Activated CD4-positive, alpha-beta T cell treated with anti-CD3 and anti-CD28 coated beads for 24 hours (primary cell): ENCODE data around the gene PCDH15.

ENCODE experiments used
- DNase-seq, 2 donors: peaks; one replicate each; pipeline ENCODE4 v3.0.0-alpha.2; 2020; ENCODE audit warnings: low read depth in 2 of 2

Gene PCDH15

DNA sequence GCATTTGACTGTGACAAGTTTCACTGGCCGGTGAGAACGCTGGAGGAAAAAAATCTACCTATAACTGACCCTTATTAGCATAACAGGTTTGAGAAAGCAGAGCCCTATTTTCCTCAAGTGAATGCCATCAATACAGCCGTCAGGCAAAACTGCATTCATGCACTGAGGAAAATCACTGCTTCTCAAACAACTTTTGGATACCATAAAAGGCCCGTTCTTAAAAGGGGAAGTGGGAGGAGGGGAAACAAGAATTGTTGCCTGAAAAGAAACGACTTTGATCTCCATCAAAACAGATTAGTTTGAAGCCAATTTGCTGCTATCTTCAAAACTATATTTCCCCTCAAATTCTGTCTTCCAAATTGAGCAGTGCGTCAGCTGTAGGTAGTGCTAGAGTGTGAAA is 670.6 kb downstream of the PCDH15 start:
- DNase-seq = no peak

DNA sequence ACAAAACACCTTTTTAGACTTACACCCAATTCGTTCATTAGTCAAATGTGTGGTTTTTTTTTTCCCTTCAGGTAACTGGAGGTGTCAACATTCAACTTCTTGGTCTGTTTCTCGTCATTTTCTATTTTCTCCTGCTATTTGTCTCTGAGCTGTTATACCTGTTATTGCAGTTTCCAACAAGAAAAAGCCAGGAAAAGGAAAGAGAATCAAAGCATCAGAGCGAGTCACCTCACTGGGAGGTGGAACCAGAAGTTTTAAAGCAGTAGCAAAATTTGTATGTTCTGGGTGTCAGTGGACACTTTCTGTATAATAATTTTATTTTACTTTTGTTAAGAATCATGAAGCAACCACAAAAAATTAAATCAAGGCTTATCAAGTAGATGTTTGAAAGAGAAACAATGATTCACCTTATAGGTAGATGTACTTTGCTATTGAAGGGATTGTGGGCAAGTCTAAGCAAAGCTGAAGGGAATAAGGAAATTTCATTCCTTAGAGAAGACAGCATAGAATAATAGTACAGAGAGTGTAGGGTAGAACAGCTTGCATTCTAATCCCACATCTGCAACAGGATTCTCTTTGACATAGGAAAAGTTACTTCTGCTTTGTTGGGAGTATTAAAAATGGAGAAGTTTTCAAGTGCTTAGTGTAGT is 675.8 kb downstream of the PCDH15 start:
- DNase-seq = no peak

DNA sequence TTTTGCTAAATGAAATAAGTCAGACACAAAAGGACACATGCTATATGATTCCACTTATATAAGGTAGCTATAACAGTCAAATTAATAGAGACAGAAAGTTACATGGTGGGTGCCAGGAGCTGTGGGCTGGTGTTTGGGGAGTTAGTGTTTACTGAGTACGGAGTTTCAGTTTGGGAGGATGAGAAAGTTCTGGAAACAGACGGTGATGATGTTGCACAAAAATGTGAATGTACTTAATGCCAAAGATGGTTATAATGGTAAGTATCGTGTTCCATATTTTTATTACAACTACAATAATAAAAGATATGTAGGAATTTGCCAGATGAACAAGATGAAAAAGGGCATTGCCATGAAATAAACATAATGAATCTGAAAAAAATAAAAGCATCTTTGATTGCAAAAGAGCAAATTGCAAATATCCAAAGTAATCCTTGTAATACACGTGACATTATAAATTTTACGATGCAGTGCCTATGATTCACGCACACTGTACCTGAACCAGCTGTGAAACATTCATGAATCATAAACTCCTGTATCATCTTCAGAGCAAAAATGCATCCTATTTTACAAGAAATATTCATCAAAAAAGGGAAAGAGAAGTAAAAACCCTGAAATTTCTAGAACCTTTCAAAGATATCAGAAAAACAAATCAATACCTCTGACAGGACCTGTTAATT is 676.7 kb downstream of the PCDH15 start:
- DNase-seq = no peak

DNA sequence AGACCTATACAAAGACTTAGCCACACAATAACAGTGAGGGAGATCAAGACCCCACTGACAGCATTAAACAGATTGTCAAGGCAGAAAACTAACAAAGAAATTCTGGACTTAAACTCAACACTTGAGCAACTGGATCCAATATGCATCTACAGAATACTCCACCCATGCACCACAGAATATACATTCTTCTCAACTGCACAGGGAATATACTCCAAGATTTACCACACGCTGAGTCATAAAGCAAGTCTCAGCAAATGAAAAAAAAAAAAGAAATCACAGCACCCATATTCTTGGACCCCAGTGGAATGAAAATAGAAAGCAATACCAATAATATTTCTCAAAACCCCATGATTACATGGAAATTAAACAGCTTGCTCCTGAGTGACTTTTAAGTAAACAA is 680.2 kb downstream of the PCDH15 start:
- no peak for DNase-seq

DNA sequence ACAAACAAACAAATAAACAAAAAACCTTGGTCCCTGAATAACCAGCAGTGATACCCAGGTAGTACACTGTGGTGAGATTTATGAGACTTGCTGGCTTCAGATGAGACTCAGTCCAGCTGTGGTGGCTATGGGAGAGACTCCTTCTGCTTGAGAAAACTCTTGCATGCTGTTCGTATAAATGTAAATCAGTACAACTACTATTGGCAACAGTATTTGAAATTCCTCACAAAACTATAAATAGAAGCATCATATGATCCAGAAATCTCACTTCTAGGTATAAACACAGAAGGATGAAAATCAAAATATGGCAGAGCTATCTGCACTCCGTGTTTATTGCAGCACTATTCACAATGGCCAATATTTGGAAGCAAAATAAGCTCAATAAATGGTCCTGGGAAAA is 692.1 kb downstream of the PCDH15 start:
- no peak for DNase-seq

DNA sequence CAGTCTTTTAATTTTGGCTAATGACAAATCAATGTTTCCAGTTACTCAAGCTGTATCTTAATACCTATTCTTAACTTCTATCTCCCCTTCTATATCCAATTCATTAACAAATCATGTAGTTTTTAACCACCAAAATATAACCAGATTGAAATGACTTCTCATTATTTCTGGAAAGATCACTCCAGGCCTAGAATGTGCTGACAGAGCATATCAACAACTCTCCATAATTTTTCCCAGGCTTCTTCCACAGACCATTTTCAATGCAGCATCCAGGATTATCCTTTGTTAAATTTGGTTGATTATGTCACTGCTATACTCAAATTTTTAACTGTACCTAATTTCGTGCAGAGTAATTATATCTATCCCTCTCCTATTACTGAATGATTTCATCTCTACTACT is 704.1 kb downstream of the PCDH15 start:
- no peak for DNase-seq

DNA sequence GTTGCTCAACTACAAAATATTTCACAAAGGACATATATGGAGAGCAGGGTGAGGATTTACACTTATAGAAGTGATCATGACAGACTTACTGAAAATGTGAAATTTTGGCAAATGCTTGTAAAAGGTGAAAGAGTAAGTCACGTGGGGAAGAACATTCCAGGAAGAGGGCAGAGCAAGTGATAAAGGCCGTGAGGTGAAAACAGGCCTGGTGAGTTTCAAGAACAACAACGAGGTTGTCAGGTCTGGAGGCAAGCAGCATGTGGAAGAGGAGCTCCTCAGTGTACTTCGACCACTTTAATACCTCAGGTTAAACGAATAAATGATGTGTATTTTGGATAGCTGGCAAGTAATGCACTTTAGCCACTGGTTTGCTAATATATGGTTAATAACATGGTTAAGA is 706.7 kb downstream of the PCDH15 start:
- no peak for DNase-seq

DNA sequence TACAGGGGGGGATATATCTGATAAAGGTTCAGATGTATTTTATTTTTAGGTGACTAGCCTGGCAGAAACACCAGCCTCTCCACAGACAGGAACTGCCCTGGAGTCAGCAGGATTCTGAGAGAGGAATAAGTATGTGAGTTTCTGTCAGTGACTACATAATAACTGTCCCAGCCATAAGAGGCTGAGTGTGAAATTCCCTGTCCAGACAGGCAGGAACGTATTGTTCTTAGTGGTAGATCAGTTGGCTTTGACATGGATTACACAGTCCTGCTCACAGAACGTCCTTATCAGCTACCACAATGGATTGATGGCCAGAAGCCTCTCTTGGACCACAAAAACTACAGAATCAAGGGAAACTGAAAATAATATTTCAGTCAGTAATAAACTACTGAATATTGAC is 709.8 kb downstream of the PCDH15 start:
- DNase-seq = no peak

DNA sequence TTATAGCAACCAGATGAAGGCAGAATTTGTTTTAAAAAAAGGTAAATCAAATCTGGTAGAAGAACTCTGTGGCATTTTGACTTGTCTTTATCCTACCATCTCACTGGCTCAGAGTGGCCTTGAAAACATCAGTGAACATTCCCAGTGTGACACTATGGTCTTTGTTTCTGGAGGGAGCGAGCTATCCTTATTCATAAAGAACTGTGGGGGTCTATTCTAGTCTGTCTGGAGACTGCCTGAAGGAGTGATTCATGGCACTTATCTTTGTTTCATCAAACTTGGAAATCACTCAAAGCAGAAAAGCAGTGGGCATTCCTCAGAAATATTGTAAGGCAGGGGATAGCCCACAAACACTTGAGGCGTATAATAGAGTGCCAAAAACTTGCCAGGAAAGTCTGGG is 719.1 kb downstream of the PCDH15 start:
- DNase-seq = no peak

DNA sequence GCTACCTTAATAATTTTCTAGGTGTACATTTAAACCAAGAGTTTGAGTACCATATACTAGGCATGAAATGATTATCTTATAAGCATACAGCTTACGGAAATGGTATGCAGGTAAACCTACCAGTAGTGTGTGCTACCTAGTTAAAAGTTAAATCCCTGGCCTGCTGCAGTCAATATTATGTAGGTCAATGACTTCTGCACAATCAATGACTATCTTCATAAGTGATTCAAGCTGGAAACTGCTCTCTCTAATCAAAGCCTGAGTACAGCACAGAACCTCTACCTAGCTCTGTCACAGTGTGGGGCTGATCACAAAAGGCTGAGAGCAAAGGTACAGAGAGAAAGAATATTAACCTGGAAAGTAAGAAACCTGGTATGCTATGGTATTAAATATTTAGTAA is 733.7 kb downstream of the PCDH15 start:
- no peak for DNase-seq

DNA sequence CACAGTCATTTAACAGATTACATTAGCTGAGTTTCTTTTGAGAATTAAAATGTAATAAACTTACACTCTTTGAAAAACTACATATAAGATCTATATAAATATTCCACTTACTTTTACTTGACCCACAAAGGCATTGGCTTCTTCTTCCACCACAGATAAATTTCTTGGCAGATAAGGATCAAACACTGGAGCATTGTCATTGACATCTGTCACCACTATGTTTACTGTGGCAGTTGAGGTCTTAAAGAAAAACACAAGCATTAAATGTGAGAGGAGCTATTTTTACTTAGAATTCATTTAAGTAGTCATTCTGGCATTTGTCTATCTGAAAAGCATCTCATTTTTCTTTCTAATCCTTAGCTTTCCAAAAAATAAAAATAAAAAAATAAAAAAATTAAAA is 734.4 kb downstream of the PCDH15 start:
- no peak for DNase-seq

DNA sequence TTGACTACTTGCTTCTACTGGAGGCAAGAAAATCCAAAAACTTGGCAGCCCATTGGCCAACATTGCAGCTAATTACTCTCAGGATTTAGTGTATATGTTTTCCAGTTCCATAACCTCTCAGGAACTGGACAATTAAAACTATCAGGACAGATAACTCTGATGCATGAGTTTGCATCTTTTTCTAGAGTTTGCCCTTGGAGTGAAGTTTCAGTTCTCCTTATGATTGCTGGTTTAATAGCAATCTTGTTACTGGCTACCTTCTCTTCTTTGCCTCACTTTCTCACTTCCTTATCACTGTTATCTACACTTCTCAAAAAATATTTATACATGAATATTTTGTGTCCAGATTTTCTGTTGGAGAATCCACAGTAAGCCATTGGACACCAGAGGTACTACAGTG is 735.9 kb downstream of the PCDH15 start:
- DNase-seq = no peak

DNA sequence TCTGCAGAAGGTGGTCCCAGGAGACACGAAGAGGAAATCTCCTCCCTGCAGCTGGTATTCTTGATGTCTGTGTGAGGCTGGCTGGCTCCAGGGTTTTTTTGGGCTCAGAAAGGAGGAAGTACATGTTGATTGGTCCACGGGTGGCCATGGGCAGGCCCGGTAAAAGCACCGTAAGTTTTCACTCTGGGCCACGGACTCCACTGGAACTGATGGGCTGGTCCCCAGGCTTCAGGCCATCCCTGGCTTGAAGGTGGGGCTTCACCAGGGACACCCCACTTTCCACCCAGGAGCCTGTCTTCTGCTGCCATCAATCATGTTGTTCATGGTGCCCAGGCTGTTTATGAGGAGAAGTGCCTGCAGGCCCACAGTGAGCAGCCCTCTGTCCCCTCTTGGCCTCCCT is 736.8 kb downstream of the PCDH15 start:
- no peak for DNase-seq

DNA sequence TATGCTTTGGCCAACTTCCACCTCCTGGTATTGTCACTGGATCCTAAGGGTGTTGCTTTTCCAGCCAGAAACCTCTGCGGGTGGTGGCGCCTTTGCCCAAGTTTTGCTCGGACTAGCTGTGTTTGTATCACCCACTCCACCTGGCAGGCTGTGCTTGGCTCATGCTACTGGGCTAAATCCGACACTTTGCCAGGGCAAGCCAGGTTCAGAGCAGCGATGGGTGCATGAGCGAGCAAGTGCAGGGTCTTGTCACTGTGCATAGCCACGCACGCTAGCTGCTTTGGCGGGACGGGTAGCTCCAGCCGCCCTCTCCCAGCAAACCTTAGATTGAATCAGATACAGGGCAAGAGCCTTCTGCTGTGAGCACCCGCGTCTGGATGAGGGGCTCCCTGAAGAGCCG is 737.5 kb downstream of the PCDH15 start:
- DNase-seq = no peak

DNA sequence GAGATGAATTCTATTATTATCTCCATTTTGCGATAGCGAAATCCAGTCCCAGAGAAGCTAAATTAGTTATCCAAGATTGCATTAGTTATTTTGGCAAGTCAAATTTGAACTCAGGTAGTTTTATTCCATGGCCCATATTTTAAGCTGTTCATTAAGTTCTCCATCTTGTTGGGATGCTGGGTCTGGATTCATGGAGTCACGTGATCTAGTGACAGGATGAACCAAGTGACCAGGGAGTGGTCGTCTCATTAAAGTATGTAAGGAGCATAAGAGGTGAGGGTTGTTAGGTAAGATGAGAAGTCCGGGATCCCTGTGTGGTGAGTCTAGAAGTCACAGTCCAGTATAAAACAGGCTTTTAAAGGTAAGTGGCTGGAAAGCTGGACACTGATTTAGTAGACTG is 740.5 kb downstream of the PCDH15 start:
- DNase-seq = no peak

DNA sequence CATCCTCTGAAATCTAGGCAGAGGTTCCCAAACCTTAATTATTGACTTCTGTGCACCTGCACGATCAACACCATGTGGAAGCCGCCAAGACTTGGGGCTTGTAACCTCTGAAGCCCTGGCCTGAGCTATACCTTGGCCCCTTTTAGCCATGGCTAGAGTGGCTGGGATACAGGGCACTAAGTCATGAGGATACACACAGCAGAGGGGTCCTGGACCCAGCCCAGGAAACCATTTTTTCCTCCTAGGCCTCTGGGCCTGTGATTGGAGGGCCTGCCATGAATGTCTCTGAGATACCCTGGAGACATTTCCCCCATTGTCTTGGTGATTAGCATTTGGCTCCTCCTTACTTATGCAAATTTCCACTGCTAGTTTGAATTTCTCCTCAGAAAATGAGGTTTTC is 743.7 kb downstream of the PCDH15 start:
- DNase-seq = no peak

DNA sequence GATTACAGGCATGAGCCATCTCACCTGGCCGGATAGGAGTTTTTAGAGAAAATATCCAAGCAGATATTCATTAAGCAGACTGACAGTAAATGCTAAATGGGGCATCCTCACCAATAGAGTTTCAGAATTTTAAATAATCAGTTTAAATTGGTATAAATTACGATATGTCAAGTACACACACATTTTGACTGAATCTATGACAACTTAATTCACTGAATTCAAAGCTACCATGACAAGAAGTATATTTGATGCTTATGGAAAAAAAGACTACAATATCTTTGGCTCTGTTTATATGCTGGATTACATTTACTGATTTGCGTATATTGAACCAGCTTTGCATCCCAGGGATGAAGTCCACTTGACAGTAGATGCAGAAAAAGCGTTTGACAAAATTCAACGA is 774.7 kb downstream of the PCDH15 start:
- no peak for DNase-seq

DNA sequence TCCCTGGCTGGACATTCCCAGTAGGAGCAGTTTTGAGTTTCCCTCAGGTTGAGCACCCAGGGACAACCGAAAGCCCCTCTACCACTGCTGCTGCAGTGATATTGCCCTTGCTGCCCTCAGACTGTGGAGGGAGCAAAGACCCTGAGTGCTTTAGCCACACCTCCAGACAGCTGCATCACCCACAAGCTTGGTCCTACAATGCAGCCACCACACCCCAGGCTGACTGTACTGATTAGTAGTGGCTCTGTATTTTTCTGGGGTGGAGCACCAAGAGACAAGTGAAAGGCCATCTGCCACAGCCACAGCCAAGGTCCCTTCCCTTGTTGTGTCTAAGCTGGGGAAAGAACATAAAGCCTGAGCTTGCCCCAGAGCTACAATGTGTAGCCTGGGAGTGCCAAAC is 789.9 kb downstream of the PCDH15 start:
- no peak for DNase-seq

DNA sequence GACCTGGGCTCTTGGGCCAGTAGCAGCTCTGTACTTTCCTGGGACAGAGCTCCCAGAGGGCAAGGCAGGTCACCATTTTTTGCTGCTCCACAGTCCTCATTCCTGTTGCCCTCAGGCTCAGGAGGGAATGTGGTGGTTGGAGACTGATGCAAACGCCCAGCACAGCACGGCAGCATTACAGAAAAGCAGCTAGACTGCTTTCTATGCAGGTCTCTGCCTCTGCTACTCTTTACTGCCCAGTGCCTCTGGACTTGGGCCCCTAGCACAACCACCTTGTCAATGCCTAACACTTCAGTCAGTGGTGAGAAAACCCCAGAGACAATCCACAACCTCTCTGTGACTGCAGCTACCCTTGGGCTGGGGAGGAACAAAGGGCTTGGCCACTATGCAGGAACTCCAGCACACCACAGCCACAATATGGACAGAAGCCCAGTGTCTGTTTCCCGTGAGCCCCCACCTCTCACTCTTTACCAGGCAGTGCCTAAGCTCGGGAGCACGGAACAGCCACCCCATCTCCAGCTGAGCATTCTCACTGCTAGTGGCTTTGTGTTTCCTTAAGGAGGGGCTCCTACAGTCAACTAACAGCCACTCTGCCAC is 790.6 kb downstream of the PCDH15 start:
- no peak for DNase-seq

DNA sequence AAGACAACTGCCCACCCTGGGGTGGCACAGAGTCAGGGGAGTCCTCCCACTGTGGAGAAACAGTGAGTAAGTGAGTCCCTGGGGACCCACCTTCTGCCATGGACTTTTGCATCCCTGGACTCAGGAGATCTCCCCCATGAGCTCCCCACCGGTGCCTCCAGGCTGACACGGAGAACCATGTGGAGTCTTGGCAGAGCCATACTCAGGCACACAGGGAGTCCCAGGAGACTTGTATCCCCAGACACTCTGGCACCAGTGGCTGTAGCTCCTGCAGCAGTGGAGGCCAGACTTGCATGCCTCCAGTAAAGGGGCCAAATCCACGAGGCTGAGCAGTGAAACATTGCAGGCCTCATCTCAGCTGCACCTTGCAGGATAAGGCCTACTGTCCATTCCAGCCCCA is 791.4 kb downstream of the PCDH15 start:
- no peak for DNase-seq

DNA sequence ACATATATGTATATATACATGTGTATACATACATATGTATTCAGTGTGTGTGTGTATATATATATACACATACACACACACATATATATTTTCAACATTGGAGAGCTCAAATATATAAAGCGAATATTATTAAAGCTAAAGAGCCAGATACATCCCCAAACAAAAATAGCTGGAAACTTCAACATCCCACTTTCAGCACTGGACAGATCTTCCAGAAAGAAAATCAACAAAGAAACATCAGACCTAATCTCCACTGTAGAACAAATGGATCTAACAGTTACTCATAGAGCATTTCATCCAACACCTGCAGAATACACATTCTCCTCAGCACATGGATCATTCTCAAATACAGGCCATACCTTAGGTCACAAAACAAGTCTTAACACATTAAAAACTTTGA is 799.0 kb downstream of the PCDH15 start:
- DNase-seq = no peak

DNA sequence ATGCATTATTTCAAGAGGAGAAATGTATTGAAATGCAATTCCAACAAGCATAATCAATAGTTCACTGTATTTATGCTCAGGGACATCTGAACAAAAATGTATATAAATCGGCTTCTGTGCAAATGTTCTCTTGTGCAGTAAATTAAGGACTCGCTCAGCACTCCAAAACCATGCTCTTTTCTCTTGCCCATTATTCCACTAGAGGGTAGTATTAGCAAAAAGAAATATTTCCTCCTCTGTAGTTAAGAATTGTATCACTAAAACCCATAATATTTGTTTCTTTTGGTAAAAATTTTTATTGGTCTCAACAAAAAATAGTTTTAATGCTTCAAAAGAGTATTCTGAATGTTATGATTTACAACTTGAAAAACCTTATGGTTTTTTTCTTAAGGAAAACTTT is 803.1 kb downstream of the PCDH15 start:
- no peak for DNase-seq

DNA sequence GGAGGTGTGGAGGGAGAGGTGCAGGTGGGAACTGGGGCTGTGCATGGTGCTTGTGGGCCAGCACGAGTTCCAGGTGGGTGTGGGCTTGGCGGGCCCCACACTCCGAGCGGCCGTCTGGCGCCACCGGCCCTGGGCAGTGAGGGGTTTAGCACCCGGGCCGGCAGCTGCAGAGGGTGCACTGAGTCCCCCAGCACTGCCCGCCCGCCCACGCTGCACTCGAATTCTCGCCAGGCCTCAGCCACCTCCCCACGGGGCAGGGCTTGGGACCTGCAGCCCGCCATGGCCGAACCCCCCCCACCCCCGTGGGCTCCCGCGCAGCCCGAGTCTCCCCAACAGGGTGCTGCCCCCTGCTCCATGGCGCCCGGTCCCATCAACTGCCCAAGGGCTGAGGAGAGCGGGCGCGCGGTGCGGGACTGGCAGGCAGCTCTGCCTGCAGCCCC is 810.2 kb downstream of the PCDH15 start:
- DNase-seq = no peak

DNA sequence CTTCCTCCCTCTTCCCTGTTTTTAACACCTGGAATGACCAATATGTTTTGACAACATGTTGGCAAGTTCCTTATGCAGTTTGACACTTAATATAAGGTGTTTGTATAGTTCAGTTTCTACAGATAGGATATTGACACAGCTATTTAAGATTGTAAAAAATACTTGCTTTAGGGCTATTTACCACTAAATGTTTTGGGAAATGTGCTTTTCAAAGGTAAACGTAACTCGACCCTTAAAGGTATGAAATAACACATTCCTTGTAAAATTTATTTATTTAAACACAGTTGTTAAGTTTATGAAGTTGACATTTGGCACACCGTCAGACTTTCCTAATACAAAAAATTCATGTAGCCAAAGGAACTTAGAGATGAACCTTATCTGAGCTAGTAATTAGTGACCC is 817.6 kb downstream of the PCDH15 start:
- no peak for DNase-seq
